ENCODE results near the gene PHRF1.

Gene PHRF1

DNA sequence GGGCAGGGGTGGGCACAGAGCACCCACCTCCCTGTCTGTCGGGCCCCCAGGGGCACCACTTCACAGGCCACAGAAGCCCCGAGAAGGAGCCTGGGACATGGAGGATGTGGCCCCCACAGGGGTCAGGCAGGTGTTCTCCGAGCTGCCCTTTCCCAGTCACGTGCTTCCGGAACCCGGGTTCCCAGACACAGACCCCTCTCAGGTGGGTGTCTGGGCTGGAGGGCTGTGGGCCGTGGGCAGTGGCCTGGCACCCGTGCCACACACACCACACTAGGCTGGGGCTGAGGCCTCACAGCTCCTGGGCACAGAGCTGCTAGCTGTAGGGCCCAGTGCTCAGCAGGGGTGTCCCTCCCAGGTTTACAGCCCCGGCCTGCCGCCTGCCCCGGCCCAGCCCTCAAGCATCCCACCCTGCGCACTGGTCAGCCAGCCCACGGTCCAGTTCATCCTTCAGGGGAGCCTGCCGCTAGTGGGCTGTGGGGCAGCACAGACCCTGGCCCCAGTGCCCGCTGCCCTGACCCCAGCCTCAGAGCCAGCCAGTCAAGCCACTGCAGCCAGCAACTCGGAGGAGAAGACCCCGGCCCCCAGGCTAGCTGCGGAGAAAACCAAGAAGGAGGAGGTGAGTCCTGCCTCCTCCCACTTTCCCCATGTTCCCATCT, 34.0 kb downstream of the PHRF1 start:
- Histone ChIP-seq H3K9me3 (no peaks in the 10 kb centered on the region), H3K4me1 (ENCODE audit: control insufficient read depth in 1 of 2, insufficient read depth in 1 of 2, low read depth in 1 of 2, low read length in 1 of 2) (peaks cover 16 to 17% of the 10 kb centered on the region in 2 experiments), H3K36me3 (peaks cover 100% of the 10 kb centered on the region), H3K27me3 (no peaks in the 10 kb centered on the region), H3K4me3 (ENCODE audit: low read depth in 1 of 2, low read length in 1 of 2) (no peak overlapping the region), H3K27ac (no peak overlapping the region)
- TF ChIP-seq, protein P1, sequence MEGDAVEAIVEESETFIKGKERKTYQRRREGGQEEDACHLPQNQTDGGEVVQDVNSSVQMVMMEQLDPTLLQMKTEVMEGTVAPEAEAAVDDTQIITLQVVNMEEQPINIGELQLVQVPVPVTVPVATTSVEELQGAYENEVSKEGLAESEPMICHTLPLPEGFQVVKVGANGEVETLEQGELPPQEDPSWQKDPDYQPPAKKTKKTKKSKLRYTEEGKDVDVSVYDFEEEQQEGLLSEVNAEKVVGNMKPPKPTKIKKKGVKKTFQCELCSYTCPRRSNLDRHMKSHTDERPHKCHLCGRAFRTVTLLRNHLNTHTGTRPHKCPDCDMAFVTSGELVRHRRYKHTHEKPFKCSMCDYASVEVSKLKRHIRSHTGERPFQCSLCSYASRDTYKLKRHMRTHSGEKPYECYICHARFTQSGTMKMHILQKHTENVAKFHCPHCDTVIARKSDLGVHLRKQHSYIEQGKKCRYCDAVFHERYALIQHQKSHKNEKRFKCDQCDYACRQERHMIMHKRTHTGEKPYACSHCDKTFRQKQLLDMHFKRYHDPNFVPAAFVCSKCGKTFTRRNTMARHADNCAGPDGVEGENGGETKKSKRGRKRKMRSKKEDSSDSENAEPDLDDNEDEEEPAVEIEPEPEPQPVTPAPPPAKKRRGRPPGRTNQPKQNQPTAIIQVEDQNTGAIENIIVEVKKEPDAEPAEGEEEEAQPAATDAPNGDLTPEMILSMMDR (IDR thresholded peaks at IDR 0.05), result no peak

DNA sequence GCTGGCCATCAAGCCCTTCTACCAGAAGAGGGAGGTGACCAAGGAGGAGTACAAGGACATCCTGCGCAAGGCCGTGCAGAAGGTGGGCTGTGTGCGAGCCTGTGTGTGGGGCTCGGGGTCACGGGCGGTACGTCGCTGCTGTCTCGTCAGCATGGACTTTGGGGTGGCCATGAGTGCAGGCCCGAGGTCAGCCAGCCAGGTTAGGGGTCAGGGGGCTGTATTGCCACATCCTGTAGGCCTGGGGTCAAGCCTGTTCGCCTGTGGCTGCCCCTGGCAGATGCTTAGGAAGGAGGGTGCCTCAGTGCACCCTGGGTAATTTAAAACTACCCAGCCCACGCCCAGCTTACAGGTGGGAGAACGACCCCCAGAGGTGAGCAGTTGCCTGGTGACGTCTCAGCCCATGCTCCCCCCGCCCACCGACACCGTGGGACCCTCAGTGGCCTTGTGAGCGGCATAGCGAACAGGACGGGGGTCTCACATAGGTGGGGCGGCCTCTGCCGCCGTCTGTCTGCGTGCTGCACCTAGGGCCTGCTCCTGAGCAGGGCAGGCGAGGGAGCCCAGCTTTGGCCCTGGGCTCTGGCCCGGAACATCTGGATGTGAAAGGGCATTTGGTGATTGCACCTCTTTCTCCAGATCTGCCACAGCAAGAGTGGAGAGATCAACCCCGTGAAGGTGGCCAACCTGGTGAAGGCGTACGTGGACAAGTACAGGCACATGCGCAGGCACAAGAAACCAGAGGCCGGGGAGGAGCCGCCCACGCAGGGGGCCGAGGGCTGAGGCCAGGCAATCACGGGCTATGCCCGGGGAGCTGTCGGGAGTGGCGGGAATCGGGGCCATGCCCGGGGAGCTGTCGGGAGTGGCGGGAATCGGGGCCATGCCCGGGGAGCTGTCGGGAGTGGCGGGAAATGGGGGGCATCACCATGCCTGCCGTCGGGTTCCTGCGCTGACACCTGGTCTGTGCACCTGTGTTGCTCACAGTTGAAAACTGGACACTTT, 35.0 kb downstream of the PHRF1 start:
- TF ChIP-seq, protein P1 (IDR thresholded peaks at IDR 0.05), result no peak

DNA sequence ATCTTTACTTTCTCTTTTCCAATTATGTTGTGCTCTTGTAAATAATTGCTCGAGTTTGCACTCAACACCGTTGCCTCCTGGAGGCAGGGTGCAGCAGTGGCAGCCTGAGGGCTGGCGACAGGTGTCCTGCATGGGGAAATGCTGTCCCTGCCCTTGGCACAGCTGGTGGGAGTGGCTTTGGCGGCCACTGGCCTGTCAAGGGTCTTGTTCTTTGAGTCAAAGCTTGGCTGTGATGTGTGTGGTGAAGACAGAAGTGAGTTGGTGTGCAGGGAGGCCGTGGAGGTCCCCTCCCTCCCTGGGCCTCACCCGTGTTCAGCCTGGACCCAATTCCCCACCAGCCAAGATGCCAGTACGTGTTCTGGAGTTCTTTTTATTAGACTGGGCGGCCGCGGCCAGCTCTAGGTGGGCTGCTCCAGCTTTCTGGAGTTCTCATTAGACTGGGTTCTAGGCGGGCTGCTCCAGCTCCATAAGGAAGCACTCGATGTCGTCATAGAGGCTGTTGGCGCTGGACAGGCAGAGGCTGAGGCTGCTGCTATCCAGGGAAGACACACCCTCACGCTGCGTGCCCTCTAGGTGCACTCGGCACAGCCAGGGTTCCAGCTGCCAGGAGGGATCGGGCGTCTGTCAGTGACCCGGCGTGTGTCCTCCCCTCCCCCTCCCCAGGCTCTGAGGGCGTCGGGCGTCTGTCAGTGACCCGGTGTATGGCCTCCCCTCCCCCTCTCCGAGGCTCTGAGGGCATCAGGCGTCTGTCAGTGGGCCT, 36.1 kb downstream of the PHRF1 start:
- peak overlapping the region; percentile 61 for H3K27ac ChIP-seq
- no peaks in the 10 kb centered on the region for H3K9me3 ChIP-seq
- H3K36me3 ChIP-seq, result peaks cover 80% of the 10 kb centered on the region
- TF ChIP-seq, protein P1 (IDR thresholded peaks at IDR 0.05), result no peak
- H3K27me3 ChIP-seq, result no peaks in the 10 kb centered on the region
- H3K4me1 ChIP-seq (ENCODE audit: control insufficient read depth in 1 of 2, insufficient read depth in 1 of 2, low read depth in 1 of 2, low read length in 1 of 2), result peaks cover 31 to 32% of the 10 kb centered on the region in 2 experiments
- no peak overlapping the region for H3K4me3 ChIP-seq (ENCODE audit: low read depth in 1 of 2, low read length in 1 of 2)

More for the DNA sequence above, 35.0 kb downstream of the PHRF1 start:
- no peaks in the 10 kb centered on the region for H3K27me3 ChIP-seq
- peaks cover 22 to 23% of the 10 kb centered on the region in 2 experiments for H3K4me1 ChIP-seq (ENCODE audit: control insufficient read depth in 1 of 2, insufficient read depth in 1 of 2, low read depth in 1 of 2, low read length in 1 of 2)
- no peak overlapping the region for H3K4me3 ChIP-seq (ENCODE audit: low read depth in 1 of 2, low read length in 1 of 2)
- H3K27ac ChIP-seq, result no peak overlapping the region
- H3K9me3 ChIP-seq, result no peaks in the 10 kb centered on the region
- peaks cover 91% of the 10 kb centered on the region for H3K36me3 ChIP-seq

DNA sequence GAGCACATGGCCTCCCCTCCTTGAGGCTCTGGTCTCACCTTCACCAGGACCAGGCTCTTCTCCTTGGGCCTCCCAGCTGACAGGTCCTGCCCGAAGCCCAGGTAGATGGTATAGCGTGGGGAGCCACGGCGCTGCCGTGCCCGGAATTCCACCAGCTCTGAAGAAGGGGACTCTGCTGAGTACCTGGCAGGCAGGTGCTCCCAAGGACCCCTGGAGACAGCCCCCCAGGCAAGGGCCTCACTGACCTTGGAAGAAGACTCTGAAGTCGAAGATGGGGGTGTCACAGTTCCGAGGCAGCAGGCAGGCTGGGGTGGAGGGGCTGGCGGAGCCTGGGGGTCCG, 36.7 kb downstream of the PHRF1 start:
- H3K27me3 ChIP-seq, result no peaks in the 10 kb centered on the region
- H3K9me3 ChIP-seq, result no peaks in the 10 kb centered on the region
- peak overlapping the region; percentile 61 for H3K27ac ChIP-seq
- H3K4me3 ChIP-seq (ENCODE audit: low read depth in 1 of 2, low read length in 1 of 2), result no peak overlapping the region
- H3K36me3 ChIP-seq, result peaks cover 75% of the 10 kb centered on the region
- H3K4me1 ChIP-seq (ENCODE audit: control insufficient read depth in 1 of 2, insufficient read depth in 1 of 2, low read depth in 1 of 2, low read length in 1 of 2), result peaks cover 31 to 32% of the 10 kb centered on the region in 2 experiments
- TF ChIP-seq, protein P1 (IDR thresholded peaks at IDR 0.05), result no peak

DNA sequence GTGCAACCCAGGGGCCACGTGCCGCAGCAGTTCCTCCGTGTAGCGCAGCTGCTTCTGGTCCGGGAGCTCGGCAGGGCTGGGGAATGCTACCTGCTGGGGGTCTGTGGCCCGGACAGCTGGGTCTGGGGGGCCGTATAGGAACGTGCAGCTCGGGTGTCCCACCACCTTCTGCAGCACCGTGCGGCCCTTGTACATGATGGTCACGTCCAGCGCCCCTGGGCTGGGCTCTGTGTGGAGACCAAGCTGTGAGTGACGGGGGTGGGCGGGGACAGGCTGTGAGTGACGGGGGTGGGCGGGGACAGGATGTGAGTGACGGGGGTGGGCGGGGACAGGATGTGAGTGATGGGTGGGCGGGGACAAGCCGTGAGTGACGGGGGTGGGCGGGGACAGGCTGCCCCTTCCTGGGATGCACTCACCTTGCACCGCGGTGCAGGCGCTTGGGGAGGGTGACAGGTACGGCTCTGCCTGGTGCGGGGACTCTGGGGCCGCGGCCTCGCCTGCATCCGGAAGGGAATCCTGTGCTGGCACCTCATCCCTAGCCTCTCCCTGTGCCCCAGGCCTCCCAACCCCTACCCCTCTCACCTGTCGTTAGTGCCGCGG, 37.2 kb downstream of the PHRF1 start:
- H3K27ac ChIP-seq, result peak overlapping the region; percentile 92
- peak overlapping the region in 1 of 2 experiments; percentile 86 for H3K4me3 ChIP-seq (ENCODE audit: low read depth in 1 of 2, low read length in 1 of 2)
- TF ChIP-seq, protein P1 (IDR thresholded peaks at IDR 0.05), result no peak

More for the DNA sequence above, 37.2 kb downstream of the PHRF1 start:
- H3K36me3 ChIP-seq, result peaks cover 69% of the 10 kb centered on the region
- H3K9me3 ChIP-seq, result no peaks in the 10 kb centered on the region
- peaks cover 31 to 32% of the 10 kb centered on the region in 2 experiments for H3K4me1 ChIP-seq (ENCODE audit: control insufficient read depth in 1 of 2, insufficient read depth in 1 of 2, low read depth in 1 of 2, low read length in 1 of 2)
- H3K27me3 ChIP-seq, result no peaks in the 10 kb centered on the region
